ENCODE data around the gene C18orf32.

DNA sequence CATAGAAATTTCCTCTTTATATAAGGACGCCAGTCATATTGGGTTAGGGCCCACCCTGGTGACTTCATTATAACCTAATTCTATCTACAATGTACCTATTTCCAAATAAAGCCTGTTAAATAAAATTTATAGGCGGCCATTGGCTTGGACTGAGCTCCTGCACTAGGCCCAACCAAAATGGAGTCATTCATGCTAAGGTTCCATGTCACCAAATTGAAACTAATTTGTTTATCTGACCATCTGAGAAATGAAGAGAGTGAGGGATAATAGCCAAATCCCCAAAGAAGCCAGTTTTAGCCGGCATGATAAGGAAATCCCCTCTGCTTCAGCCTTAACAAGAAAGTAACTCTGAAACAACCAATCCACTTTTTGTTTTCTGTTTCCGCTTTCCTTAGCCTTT is 19.4 kb downstream of the C18orf32 start:
- no peak for TF ChIP-seq EZH2 (IDR thresholded peaks at IDR 0.05)
- no peak for TF ChIP-seq POLR2AphosphoS5 (IDR thresholded peaks at IDR 0.05; ENCODE audit: borderline replicate concordance, low read depth, low read length)
- no peak for TF ChIP-seq FOXP2 (optimal IDR thresholded peaks at IDR 0.05; ENCODE audit: control extremely low read depth, extremely low read length, insufficient read depth)

Measured in SK-N-MC (cell line).